ENCODE measurements around the gene ARID2.

DNA sequence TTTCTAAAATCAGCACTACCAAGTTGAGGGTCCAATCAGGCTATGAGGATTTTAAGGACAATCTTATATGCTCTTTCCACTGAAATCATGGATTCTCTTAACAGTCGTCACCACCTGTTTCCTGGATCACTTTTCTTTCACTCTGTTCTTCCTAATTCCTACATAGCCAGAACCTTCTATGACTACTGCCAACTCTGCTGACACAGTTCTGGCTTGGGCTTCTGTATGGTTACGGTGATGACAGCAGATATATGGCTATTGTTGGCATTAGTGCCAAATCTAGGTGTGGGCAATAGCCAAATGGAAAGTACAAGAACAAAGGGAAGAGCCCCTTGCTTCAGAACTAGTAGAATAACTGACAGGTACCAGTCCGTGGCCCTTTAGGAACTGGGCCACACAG lies 124.0 kb downstream of the ARID2 start:
- TF ChIP-seq, protein P1, sequence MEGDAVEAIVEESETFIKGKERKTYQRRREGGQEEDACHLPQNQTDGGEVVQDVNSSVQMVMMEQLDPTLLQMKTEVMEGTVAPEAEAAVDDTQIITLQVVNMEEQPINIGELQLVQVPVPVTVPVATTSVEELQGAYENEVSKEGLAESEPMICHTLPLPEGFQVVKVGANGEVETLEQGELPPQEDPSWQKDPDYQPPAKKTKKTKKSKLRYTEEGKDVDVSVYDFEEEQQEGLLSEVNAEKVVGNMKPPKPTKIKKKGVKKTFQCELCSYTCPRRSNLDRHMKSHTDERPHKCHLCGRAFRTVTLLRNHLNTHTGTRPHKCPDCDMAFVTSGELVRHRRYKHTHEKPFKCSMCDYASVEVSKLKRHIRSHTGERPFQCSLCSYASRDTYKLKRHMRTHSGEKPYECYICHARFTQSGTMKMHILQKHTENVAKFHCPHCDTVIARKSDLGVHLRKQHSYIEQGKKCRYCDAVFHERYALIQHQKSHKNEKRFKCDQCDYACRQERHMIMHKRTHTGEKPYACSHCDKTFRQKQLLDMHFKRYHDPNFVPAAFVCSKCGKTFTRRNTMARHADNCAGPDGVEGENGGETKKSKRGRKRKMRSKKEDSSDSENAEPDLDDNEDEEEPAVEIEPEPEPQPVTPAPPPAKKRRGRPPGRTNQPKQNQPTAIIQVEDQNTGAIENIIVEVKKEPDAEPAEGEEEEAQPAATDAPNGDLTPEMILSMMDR (IDR thresholded peaks at IDR 0.05), result no peak
- no peak for TF ChIP-seq EZH2 (IDR thresholded peaks at IDR 0.05; ENCODE audit: borderline replicate concordance, insufficient read depth, low read depth, low read length, poor library complexity, severe bottlenecking)

Data from B cell (primary cell).